ENCODE results near the gene CTDSPL. TPM values are rescaled to one million over a fixed set of nuclear protein-coding genes. Genes with fewer than 3 reads are reported as not detected.

The CTDSPL gene
- polyA plus RNA-seq, 1 experiment: 40.4 TPM

DNA sequence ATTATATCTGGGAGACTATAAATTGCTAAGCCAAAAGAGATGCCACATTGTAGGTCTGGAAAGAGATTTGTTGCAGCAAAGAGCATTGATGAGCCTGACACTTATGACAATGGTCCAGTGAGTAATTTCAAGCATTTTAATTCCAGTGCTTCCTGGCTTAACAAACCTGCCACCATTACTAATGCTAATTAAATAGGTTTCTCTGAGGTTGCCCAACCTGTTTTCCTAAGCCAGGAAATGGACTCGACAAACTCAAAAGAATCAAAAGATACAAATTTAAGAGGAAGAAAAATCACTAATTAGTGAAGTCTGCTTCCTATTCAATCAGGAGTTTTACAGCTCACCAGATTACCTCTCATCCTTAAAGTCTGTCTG lies 36.7 kb upstream of the CTDSPL start:
- H3K27ac ChIP-seq (ENCODE audit: low read depth, low read length): no peak overlapping the region
- TF ChIP-seq, protein P1, sequence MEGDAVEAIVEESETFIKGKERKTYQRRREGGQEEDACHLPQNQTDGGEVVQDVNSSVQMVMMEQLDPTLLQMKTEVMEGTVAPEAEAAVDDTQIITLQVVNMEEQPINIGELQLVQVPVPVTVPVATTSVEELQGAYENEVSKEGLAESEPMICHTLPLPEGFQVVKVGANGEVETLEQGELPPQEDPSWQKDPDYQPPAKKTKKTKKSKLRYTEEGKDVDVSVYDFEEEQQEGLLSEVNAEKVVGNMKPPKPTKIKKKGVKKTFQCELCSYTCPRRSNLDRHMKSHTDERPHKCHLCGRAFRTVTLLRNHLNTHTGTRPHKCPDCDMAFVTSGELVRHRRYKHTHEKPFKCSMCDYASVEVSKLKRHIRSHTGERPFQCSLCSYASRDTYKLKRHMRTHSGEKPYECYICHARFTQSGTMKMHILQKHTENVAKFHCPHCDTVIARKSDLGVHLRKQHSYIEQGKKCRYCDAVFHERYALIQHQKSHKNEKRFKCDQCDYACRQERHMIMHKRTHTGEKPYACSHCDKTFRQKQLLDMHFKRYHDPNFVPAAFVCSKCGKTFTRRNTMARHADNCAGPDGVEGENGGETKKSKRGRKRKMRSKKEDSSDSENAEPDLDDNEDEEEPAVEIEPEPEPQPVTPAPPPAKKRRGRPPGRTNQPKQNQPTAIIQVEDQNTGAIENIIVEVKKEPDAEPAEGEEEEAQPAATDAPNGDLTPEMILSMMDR (IDR thresholded peaks at IDR 0.05; ENCODE audit: low read depth, low read length): no peak
- ChIA-PET POLR2A (no interaction called here), CTCF (interaction anchor here (1.1 to 1.5 kb wide), 2 partner anchors 10 to 172 kb away, joined by 4 to 9 read pairs; no protein-coding TSS in a partner anchor)
- H3K4me3 ChIP-seq (ENCODE audit: low read depth, low read length): no peak overlapping the region
- no peak for DNase-seq (ENCODE audit: low read depth, low spot score)
- H3K27me3 ChIP-seq (ENCODE audit: control insufficient read depth, insufficient read depth, low read length): no peaks in the 10 kb centered on the region
- no peaks in the 10 kb centered on the region for H3K9me3 ChIP-seq (ENCODE audit: control insufficient read depth, insufficient read depth, low read length)

DNA sequence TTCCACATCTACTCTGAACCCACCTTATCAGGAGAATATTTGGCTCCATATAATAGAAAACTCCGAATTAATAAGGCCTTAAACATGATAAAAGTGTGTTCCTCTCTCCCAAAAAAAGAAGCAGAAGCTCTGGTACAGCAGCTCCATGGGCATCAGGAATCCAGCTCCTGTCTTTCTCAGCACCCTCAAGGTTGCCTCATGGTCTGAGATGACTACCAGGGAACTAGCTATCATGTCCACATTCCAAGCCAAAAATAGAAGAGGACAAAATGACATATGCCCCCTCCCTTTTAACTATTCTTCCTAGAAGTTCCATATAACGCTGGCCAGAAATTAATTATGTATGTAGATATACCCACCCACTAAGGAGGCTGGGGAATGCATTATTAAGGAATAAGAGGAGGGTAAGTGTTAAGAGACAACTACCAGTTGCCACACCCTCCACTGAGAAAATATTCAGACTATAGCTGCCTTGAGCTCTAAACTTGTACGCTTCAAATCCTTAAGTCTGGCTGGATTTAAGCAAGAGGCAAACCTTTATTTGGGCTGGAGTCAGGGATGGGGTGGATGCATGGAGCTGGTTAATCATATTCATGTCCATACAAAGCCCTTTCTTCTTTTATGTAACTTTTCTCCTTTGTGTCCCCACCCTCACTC lies 35.8 kb upstream of the CTDSPL start:
- Histone ChIP-seq H3K4me3 (ENCODE audit: low read depth, low read length) (no peak overlapping the region), H3K27me3 (ENCODE audit: control insufficient read depth, insufficient read depth, low read length) (no peaks in the 10 kb centered on the region), H3K27ac (ENCODE audit: low read depth, low read length) (no peak overlapping the region), H3K9me3 (ENCODE audit: control insufficient read depth, insufficient read depth, low read length) (no peaks in the 10 kb centered on the region)
- TF ChIP-seq, protein P1 (IDR thresholded peaks at IDR 0.05; ENCODE audit: low read depth, low read length): no peak
- ChIA-PET POLR2A (interaction anchor here (0.6 kb wide), 1 partner anchor 1600 kb away, joined by 8 read pairs; no protein-coding TSS in a partner anchor), CTCF (interaction anchor here (1.0 to 1.5 kb wide), 4 partner anchors 10 to 171 kb away, joined by 3 to 9 read pairs (median 4); no protein-coding TSS in a partner anchor)
- no peak for DNase-seq (ENCODE audit: low read depth, low spot score)

DNA sequence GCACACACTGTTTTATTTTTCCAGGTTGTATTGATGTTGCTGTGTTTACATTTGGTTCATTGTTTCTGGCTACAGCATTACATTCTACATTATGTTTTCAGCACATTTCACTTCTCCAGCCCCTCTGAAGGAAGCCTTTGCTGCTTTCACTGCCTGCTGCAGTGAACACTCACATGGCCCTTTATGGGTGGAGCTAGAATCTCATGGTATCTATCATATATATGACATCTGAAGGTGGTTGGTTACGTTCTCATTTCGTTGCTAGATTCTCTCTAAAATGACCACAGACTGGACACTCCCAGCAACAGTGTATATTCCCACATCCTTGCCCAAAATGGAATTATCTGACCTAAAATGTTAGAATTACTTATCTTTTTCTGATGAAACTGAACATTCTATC lies 35.2 kb upstream of the CTDSPL start:
- TF ChIP-seq, protein P1 (IDR thresholded peaks at IDR 0.05; ENCODE audit: low read depth, low read length): no peak
- no peak for DNase-seq (ENCODE audit: low read depth, low spot score)
- ChIA-PET POLR2A (no interaction called here), CTCF (interaction anchor here (0.6 to 1.3 kb wide), 2 partner anchors 11 to 141 kb away, joined by 3 to 4 read pairs; no protein-coding TSS in a partner anchor)
- Histone ChIP-seq H3K27ac (ENCODE audit: low read depth, low read length) (no peak overlapping the region), H3K4me3 (ENCODE audit: low read depth, low read length) (no peak overlapping the region), H3K27me3 (ENCODE audit: control insufficient read depth, insufficient read depth, low read length) (no peaks in the 10 kb centered on the region), H3K9me3 (ENCODE audit: control insufficient read depth, insufficient read depth, low read length) (no peaks in the 10 kb centered on the region)

DNA sequence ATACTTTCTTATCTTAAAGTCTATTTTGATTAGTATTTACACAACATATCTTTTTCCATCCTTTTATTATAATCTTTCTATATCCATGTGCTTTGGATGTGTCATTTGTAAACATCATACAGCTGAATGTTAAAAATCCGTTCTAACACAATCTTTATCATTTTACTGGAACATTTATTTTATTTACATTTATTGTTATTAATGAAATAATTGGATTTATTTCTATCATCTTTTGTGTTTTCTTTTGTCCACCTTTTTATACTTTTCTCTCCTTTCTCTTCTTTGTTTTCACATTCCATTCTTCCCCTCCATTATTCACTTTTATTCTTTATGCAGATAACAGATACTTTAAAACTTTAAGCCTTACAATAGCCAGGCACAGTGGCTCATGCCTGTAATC lies 34.7 kb upstream of the CTDSPL start:
- ChIA-PET CTCF (interaction anchor here (0.6 kb wide), 2 partner anchors 11 to 14 kb away, joined by 4 read pairs; no protein-coding TSS in a partner anchor), POLR2A (interaction anchor here (0.6 kb wide), 1 partner anchor 231 kb away, joined by 3 read pairs; no protein-coding TSS in a partner anchor)
- no peak overlapping the region for H3K4me3 ChIP-seq (ENCODE audit: low read depth, low read length)
- H3K27ac ChIP-seq (ENCODE audit: low read depth, low read length): no peak overlapping the region
- H3K27me3 ChIP-seq (ENCODE audit: control insufficient read depth, insufficient read depth, low read length): no peaks in the 10 kb centered on the region
- no peaks in the 10 kb centered on the region for H3K9me3 ChIP-seq (ENCODE audit: control insufficient read depth, insufficient read depth, low read length)
- no peak for DNase-seq (ENCODE audit: low read depth, low spot score)
- TF ChIP-seq, protein P1 (IDR thresholded peaks at IDR 0.05; ENCODE audit: low read depth, low read length): no peak

DNA sequence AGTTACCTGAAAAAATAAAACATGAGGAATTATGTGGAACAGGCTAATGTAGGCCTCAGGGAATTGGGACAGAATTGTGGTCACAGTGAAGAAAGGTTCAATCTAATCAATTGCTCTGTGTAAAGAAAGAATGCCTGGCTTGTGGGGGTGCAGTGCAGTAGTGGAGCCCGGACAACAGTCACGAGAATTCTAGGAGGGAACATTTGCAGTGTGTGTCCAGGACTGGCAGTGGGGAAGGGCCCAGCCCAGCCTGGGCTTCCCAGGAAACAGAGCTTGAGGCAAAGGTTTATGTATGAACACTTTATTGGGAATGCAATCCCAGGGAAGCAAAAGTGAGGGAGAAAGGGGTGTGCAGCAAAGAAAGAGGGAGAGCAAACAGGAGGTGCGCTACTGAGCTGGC lies 29.2 kb upstream of the CTDSPL start:
- TF ChIP-seq, protein P1 (IDR thresholded peaks at IDR 0.05; ENCODE audit: low read depth, low read length): no peak
- no peak overlapping the region for H3K27ac ChIP-seq (ENCODE audit: low read depth, low read length)
- ChIA-PET POLR2A (interaction anchor here (0.5 kb wide), 1 partner anchor 418 kb away, joined by 4 read pairs; no protein-coding TSS in a partner anchor), CTCF (interaction anchor here (0.7 kb wide), 1 partner anchor 164 kb away, joined by 3 read pairs; no protein-coding TSS in a partner anchor)
- no peaks in the 10 kb centered on the region for H3K27me3 ChIP-seq (ENCODE audit: control insufficient read depth, insufficient read depth, low read length)
- H3K9me3 ChIP-seq (ENCODE audit: control insufficient read depth, insufficient read depth, low read length): no peaks in the 10 kb centered on the region
- H3K4me3 ChIP-seq (ENCODE audit: low read depth, low read length): no peak overlapping the region
- DNase-seq (ENCODE audit: low read depth, low spot score): no peak

Data from AG04450 (cell line).